PC-9 (cell line): ENCODE data around the gene EIF2AK3.

Experiments
- CTCF ChIP-seq: fragments of 200-600 bp; sonication (generic); conservative IDR thresholded peaks from 2 replicates; pipeline ENCODE4 v1.6.1; 2017; ENCODE audit warnings: mixed run types, antibody characterized with exemption, mild to moderate bottlenecking, moderate library complexity
- EZH2 ChIP-seq: fragments of 200-600 bp; sonication (generic); IDR thresholded peaks from 2 replicates; pipeline ENCODE4 v1.8.0; 2017; ENCODE audit warnings: antibody characterized with exemption, low read depth

GRCh38 chr2:88556026-88556425, 71.2 kb downstream of the EIF2AK3 start:
- TF ChIP-seq CTCF: no peak
- no peak for TF ChIP-seq EZH2
